ENCODE results near the gene SPATA3. TPM values are rescaled to one million over a fixed set of nuclear protein-coding genes. Genes with fewer than 3 reads are reported as not detected.

Gene SPATA3
- total and polyA plus RNA-seq, 2 of the 13 experiments (the other 11 are each of a cell fraction or from before 2014, with no cell fraction given), result not detected

DNA sequence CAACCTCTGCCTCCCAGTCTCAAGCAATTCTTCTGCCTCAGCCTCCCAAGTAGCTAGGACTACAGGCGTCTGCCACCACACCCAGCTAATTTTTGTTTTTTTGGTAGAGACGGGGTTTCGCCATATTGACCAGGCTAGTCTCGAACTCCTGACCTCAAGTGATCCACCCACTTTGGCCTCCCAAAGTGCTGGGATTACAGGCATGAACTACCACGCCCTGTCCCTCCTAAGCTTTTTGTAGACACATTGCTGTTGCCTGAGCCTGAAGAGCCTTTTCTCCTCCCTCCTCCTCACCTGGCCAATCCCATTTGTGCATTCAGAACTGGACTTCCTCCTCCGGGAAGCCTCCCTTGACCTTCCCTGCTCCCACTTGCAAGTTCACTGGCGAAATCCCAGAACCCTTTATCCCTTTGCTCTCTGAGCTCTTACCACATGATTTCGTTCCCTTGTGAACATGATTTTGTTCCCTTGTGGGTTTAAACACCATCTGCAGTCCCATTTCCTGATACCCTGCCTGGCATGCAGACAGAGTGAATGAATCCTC, 44.0 kb downstream of the SPATA3 start (continued):
- TF ChIP-seq, protein P1, sequence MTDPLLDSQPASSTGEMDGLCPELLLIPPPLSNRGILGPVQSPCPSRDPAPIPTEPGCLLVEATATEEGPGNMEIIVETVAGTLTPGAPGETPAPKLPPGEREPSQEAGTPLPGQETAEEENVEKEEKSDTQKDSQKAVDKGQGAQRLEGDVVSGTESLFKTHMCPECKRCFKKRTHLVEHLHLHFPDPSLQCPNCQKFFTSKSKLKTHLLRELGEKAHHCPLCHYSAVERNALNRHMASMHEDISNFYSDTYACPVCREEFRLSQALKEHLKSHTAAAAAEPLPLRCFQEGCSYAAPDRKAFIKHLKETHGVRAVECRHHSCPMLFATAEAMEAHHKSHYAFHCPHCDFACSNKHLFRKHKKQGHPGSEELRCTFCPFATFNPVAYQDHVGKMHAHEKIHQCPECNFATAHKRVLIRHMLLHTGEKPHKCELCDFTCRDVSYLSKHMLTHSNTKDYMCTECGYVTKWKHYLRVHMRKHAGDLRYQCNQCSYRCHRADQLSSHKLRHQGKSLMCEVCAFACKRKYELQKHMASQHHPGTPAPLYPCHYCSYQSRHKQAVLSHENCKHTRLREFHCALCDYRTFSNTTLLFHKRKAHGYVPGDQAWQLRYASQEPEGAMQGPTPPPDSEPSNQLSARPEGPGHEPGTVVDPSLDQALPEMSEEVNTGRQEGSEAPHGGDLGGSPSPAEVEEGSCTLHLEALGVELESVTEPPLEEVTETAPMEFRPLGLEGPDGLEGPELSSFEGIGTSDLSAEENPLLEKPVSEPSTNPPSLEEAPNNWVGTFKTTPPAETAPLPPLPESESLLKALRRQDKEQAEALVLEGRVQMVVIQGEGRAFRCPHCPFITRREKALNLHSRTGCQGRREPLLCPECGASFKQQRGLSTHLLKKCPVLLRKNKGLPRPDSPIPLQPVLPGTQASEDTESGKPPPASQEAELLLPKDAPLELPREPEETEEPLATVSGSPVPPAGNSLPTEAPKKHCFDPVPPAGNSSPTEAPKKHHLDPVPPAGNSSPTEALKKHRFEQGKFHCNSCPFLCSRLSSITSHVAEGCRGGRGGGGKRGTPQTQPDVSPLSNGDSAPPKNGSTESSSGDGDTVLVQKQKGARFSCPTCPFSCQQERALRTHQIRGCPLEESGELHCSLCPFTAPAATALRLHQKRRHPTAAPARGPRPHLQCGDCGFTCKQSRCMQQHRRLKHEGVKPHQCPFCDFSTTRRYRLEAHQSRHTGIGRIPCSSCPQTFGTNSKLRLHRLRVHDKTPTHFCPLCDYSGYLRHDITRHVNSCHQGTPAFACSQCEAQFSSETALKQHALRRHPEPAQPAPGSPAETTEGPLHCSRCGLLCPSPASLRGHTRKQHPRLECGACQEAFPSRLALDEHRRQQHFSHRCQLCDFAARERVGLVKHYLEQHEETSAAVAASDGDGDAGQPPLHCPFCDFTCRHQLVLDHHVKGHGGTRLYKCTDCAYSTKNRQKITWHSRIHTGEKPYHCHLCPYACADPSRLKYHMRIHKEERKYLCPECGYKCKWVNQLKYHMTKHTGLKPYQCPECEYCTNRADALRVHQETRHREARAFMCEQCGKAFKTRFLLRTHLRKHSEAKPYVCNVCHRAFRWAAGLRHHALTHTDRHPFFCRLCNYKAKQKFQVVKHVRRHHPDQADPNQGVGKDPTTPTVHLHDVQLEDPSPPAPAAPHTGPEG (CRISPR knock-in tag; IDR thresholded peaks at IDR 0.05), result no peak
- no peak for TF ChIP-seq PHF5A (CRISPR knock-in tag; IDR thresholded peaks at IDR 0.05; ENCODE audit: low read depth, unreplicated experiment)
- TF ChIP-seq ASH2L (IDR thresholded peaks at IDR 0.05; ENCODE audit: insufficient read length, low read depth, low read length), result peak; percentile 44
- peak; percentile 82 for TF ChIP-seq RXRB (CRISPR knock-in tag; IDR thresholded peaks at IDR 0.05; ENCODE audit: borderline replicate concordance)
- peak; percentile 71; the same call in 1 of the 2 replicates for TF ChIP-seq ZC3H13 (CRISPR knock-in tag; IDR thresholded peaks at IDR 0.05)
- TF ChIP-seq, protein P2, sequence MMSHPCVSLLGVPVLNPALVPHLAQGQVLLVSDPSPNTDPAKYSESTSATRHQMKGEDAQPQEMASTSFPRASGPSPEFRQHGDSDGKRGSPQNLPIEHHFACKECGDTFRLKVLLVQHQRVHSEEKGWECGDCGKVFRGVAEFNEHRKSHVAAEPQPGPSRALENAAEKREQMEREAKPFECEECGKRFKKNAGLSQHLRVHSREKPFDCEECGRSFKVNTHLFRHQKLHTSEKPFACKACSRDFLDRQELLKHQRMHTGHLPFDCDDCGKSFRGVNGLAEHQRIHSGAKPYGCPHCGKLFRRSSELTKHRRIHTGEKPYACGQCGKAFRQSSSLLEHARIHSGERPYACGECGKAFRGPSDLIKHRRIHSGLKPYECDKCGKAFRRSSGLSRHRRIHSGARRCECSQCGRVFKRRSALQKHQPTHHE (CRISPR knock-in tag; IDR thresholded peaks at IDR 0.05; ENCODE audit: borderline replicate concordance), result no peak
- TF ChIP-seq MEIS1 (CRISPR knock-in tag; IDR thresholded peaks at IDR 0.05; ENCODE audit: borderline replicate concordance), result no peak
- TF ChIP-seq ZNF737 (CRISPR knock-in tag; IDR thresholded peaks at IDR 0.05; ENCODE audit: borderline replicate concordance), result no peak
- TF ChIP-seq ZC3H4 (CRISPR knock-in tag; IDR thresholded peaks at IDR 0.05; ENCODE audit: borderline replicate concordance), result no peak
- TF ChIP-seq SIN3A (IDR thresholded peaks at IDR 0.05; ENCODE audit: borderline replicate concordance, low read depth, low read length), result no peak
- TF ChIP-seq, protein P3, sequence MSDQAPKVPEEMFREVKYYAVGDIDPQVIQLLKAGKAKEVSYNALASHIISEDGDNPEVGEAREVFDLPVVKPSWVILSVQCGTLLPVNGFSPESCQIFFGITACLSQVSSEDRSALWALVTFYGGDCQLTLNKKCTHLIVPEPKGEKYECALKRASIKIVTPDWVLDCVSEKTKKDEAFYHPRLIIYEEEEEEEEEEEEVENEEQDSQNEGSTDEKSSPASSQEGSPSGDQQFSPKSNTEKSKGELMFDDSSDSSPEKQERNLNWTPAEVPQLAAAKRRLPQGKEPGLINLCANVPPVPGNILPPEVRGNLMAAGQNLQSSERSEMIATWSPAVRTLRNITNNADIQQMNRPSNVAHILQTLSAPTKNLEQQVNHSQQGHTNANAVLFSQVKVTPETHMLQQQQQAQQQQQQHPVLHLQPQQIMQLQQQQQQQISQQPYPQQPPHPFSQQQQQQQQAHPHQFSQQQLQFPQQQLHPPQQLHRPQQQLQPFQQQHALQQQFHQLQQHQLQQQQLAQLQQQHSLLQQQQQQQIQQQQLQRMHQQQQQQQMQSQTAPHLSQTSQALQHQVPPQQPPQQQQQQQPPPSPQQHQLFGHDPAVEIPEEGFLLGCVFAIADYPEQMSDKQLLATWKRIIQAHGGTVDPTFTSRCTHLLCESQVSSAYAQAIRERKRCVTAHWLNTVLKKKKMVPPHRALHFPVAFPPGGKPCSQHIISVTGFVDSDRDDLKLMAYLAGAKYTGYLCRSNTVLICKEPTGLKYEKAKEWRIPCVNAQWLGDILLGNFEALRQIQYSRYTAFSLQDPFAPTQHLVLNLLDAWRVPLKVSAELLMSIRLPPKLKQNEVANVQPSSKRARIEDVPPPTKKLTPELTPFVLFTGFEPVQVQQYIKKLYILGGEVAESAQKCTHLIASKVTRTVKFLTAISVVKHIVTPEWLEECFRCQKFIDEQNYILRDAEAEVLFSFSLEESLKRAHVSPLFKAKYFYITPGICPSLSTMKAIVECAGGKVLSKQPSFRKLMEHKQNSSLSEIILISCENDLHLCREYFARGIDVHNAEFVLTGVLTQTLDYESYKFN (CRISPR knock-in tag; conservative IDR thresholded peaks at IDR 0.05), result peak; percentile 67
- TF ChIP-seq GTF2F1 (IDR thresholded peaks at IDR 0.05; ENCODE audit: low read length), result no peak
- no peak for TF ChIP-seq ZNF75D (CRISPR knock-in tag; IDR thresholded peaks at IDR 0.05; ENCODE audit: borderline replicate concordance)
- TF ChIP-seq MTA1 (CRISPR knock-in tag; IDR thresholded peaks at IDR 0.05; ENCODE audit: borderline replicate concordance), result peak; percentile 55; the same call in 1 of the 2 replicates
- TF ChIP-seq NFKB2 (CRISPR knock-in tag; IDR thresholded peaks at IDR 0.05; ENCODE audit: borderline replicate concordance), result no peak
